SU-DHL-6 (cell line): Measurements from ENCODE around the gene LRTM2.

Source experiments
- H2AFZ ChIP-seq: fragments of 200-600 bp; sonication (generic); 2 replicates; pipeline ENCODE4 v1.6.1; 2014; ENCODE audit warnings: low read depth, mild to moderate bottlenecking, moderate library complexity, mixed read lengths, antibody characterized with exemption, low read length; ENCODE audit not compliant: severe bottlenecking
- H3F3A ChIP-seq: fragments of 200-600 bp; shearing (Covaris generic); 2 replicates; pipeline ENCODE4 v1.6.0; 2016; ENCODE audit warnings: antibody characterized with exemption, mild to moderate bottlenecking; ENCODE audit not compliant: insufficient read depth
- H3K27ac ChIP-seq: fragments of 200-600 bp; sonication (generic); 2 replicates; pipeline ENCODE4 v1.5.1; 2016; ENCODE audit warnings: low read depth, mild to moderate bottlenecking, low read length, moderate library complexity, mixed read lengths
- H3K27me3 ChIP-seq: fragments of 200-600 bp; sonication (generic), shearing (Covaris generic); 2 replicates; pipeline ENCODE4 v1.6.0; 2014; ENCODE audit warnings: mild to moderate bottlenecking, low read length
- H3K36me3 ChIP-seq: fragments of 200-600 bp; sonication (generic); 2 replicates; pipeline ENCODE4 v1.6.1; 2014; ENCODE audit warnings: mild to moderate bottlenecking, low read length, mixed read lengths
- H3K4me2 ChIP-seq: fragments of 300-600, 200-600 bp; shearing (Covaris generic), sonication (generic); 2 replicates; pipeline ENCODE4 v1.6.0; 2014; ENCODE audit warnings: low read length, low read depth, mild to moderate bottlenecking; ENCODE audit not compliant: poor library complexity, severe bottlenecking
- H3K4me3 ChIP-seq: fragments of 200-600 bp; sonication (generic); 2 replicates; pipeline ENCODE4 v1.5.1; 2014; ENCODE audit warnings: antibody characterized with exemption, low read length, mild to moderate bottlenecking, mixed read lengths; ENCODE audit not compliant: insufficient read depth, poor library complexity, severe bottlenecking
- H3K79me2 ChIP-seq: fragments of 200-600 bp; sonication (generic); 2 replicates; pipeline ENCODE4 v1.6.1; 2014; ENCODE audit warnings: mild to moderate bottlenecking, low read length, moderate library complexity; ENCODE audit not compliant: insufficient read depth
- H3K9ac ChIP-seq: fragments of 200-600 bp; sonication (generic); 2 replicates; pipeline ENCODE4 v1.7.0; 2014; ENCODE audit warnings: mild to moderate bottlenecking, low read length
- H3K9me2 ChIP-seq: fragments of 200-600 bp; sonication (generic); replicated peaks from 2 replicates; pipeline ENCODE4 v1.6.1; 2014; ENCODE audit warnings: low read length; ENCODE audit not compliant: insufficient read depth
- H3K9me3 ChIP-seq: fragments of 200-600 bp; sonication (generic); 2 replicates; pipeline ENCODE4 v1.6.1; 2014; ENCODE audit warnings: low read length, mixed read lengths; ENCODE audit not compliant: insufficient read depth
- H4K20me1 ChIP-seq: fragments of 200-600 bp; sonication (generic); 2 replicates; pipeline ENCODE4 v1.6.1; 2014; ENCODE audit warnings: low read depth, mild to moderate bottlenecking, antibody characterized with exemption, low read length, moderate library complexity, mixed read lengths
- CTCF ChIP-seq: fragments of 200-600 bp; sonication (generic); IDR thresholded peaks from one replicate; pipeline ENCODE4 v1.5.1; 2017; ENCODE audit warnings: antibody characterized with exemption, mild to moderate bottlenecking, low read length, moderate library complexity; ENCODE audit not compliant: insufficient read depth, poor library complexity, severe bottlenecking
- EZH2phosphoT487 ChIP-seq: fragments of 200-600 bp; sonication (generic), shearing (Covaris generic); conservative IDR thresholded peaks from 2 replicates; pipeline ENCODE4 v1.6.1; 2018; ENCODE audit warnings: mild to moderate bottlenecking, antibody characterized with exemption, low read length, moderate library complexity, mixed read lengths

The LRTM2 gene

GRCh38 chr12:1838205-1838993, 18.0 kb downstream of the LRTM2 start:
- no peaks in the 10 kb centered on the region for H4K20me1 ChIP-seq
- TF ChIP-seq EZH2phosphoT487 (no peak), CTCF (no peak)
- H3K27ac ChIP-seq: no peak overlapping the region
- H3K4me3 ChIP-seq: no peak overlapping the region
- H3F3A ChIP-seq: no peaks in the 10 kb centered on the region
- H3K4me2 ChIP-seq: no peak overlapping the region
- no peak overlapping the region for H3K9ac ChIP-seq
- no peaks in the 10 kb centered on the region for H3K9me2 ChIP-seq
- no peaks in the 10 kb centered on the region for H3K36me3 ChIP-seq
- H3K9me3 ChIP-seq: no peaks in the 10 kb centered on the region
- no peak overlapping the region for H2AFZ ChIP-seq
- no peaks in the 10 kb centered on the region for H3K27me3 ChIP-seq
- H3K79me2 ChIP-seq: no peaks in the 10 kb centered on the region

DNA sequence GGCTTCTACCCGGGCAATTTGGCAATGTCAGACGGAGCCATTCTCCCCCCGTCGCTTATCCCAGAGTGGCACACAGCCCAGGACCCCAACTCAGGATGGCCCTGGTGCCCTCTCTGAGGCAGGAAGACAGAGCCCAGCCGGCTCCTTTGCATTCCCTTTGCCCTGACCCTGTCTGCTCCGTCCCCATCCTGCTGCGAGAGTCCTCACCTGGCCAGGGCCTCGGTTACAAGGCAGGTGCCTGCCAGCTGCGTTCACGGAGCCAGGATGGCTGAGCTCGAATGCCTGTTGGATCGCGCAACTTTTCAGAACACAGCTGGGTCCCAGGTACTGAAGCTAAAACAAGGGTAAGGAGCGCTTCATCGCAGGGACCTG, 18.6 kb downstream of the LRTM2 start:
- Histone ChIP-seq H3K79me2 (no peaks in the 10 kb centered on the region), H3F3A (no peaks in the 10 kb centered on the region), H4K20me1 (no peaks in the 10 kb centered on the region), H3K4me3 (no peak overlapping the region), H3K27me3 (no peaks in the 10 kb centered on the region), H3K9me3 (no peaks in the 10 kb centered on the region), H3K4me2 (no peak overlapping the region), H3K27ac (no peak overlapping the region), H3K9me2 (no peaks in the 10 kb centered on the region), H2AFZ (no peak overlapping the region), H3K36me3 (no peaks in the 10 kb centered on the region), H3K9ac (no peak overlapping the region)
- TF ChIP-seq CTCF: no peak
- no peak for TF ChIP-seq EZH2phosphoT487

DNA sequence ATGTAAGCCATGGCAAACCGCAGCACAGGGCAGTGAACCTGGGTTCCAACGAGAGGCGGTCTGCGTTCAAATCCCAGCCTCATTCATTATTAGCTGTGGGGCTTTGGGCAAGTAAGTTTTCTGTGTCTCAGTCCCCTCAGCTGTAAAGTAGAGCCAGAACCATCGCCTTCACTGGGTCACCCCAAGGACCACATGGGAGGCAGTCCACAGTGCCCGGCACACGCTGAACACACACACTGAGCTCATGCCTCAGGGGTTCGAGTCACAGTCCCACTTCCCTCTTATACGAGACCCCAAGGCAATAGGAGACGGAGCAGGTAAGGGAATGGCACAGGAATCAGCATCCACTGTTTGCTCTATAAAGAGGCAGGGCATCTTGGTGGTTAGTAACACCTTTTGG, 19.1 kb downstream of the LRTM2 start:
- Histone ChIP-seq H3K4me2 (no peak overlapping the region), H3F3A (no peaks in the 10 kb centered on the region), H2AFZ (no peak overlapping the region), H3K9me2 (no peaks in the 10 kb centered on the region), H3K79me2 (no peaks in the 10 kb centered on the region), H4K20me1 (no peaks in the 10 kb centered on the region), H3K27me3 (no peaks in the 10 kb centered on the region), H3K9me3 (no peaks in the 10 kb centered on the region), H3K27ac (no peak overlapping the region), H3K36me3 (no peaks in the 10 kb centered on the region), H3K9ac (no peak overlapping the region), H3K4me3 (no peak overlapping the region)
- TF ChIP-seq CTCF (no peak), EZH2phosphoT487 (no peak)
